Measurements from ENCODE around the gene NAT14.
"Not testable (repeated sequence)": the region's sequence is repeated elsewhere in the genome, so short reads cannot be mapped to it uniquely, and the experiment has no call there.

Gene NAT14

DNA sequence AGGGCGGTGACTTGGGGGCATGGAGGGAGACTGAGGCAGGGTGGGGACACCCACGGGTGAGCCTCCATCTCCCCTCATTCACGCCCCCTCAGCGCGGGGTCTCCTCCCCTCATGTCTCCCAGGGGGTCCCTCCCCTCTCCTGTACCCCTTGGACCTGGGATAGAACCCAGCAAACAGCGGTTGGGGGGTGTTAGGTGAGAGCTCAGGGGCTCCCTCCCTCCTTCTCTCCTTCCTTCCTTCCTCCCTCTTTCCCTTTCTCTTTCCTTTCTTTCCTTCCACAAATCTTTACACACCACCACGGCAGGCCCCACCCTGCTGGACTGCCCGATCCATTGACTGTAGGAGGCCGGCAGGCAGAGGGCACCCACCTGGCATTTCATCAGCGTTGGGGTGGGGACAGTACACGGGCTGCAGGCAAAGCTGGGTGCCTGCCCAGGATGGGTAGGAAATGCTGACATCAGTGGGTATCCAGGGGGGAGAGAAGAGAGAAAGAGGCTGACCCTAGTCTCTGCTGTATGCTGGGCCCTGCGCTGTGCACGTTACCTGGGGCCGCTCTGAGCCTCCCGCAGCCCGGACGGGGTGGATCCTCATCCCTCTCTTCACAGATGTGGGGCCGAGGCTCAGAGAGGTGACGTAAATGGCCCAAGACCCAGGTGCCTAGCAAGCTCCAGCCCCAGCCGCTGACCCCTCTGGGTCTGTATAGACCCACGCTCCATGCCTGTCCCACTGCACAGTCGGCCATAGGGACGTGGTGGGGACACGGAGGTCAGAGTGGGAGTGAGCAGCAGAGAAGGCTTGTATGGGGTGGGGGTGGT lies 6.8 kb downstream of the NAT14 start:
- no peak for TF ChIP-seq POLR2AphosphoS5 (IDR thresholded peaks at IDR 0.05; ENCODE audit: low read depth, low read length)
- TF ChIP-seq TAF1 (IDR thresholded peaks at IDR 0.05; ENCODE audit: borderline replicate concordance, low read depth, low read length): no peak
- TF ChIP-seq POLR2A (IDR thresholded peaks at IDR 0.05; ENCODE audit: low read depth, low read length): no peak
- no peak for FAIRE-seq
- DNase-seq (ENCODE audit: insufficient read length): no peak

DNA sequence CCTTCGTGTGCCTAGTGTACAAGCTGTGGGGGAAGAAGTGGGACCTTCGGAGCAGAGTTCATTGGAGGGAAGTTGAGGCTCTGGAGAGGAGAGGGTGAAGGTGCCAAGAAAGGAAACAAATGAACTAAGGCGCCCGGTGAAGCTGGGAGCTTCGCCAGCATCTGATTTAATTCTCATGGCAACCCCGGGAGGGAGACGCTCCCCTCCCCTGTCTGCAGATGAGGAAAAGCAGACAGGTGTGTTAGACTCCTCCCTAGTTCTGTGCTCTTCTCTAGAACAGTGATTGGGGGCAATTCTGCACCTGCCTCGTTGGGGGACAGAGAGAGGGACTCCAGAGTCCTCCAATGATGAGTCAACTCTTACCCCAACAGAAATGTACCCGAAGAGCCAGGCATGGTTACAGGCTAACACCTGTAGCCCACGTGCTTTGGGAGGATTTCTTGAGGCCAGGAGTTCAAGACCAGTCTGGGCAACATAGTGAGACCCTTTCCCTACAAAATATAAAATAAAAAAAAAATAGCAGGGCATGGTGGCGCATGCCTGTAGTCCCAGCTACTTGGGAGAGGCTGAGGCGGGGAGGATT lies 7.5 kb downstream of the NAT14 start:
- no peak for TF ChIP-seq POLR2AphosphoS5 (IDR thresholded peaks at IDR 0.05; ENCODE audit: low read depth, low read length)
- no peak for TF ChIP-seq TAF1 (IDR thresholded peaks at IDR 0.05; ENCODE audit: borderline replicate concordance, low read depth, low read length)
- no peak for TF ChIP-seq POLR2A (IDR thresholded peaks at IDR 0.05; ENCODE audit: low read depth, low read length)

DNA sequence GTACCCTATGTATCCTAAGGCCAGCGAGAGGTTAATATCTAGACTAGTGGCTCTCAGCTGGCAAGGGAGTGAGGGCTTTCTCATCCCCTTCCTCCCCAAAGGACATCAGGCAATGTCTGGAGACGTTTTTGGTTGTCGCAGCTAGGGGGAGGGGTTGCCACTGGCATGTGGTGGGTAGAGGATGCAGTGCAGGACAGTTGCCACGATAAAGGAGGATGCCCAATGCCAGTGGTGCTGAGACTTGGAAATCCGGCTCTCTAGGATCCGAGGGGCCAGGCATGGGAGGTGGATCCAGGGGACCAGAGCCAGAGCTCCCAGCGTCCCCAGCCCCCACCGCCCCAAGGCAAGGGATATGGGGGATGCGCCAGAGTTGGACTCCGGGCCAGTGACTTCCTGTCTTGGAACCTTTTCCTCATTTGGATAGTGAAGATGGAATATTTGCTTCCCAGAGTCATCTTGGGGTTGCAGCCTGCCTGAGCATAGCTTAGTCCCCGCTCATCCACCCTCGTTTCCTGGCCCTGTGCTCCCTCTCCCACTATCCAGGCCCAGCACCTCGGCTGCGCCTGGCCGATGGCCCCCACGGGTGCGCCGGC lies 8.2 kb downstream of the NAT14 start:
- DNase-seq (ENCODE audit: insufficient read length) (no peak), FAIRE-seq (no peak)

More for the DNA sequence above, 7.5 kb downstream of the NAT14 start:
- FAIRE-seq: no peak
- DNase-seq (ENCODE audit: insufficient read length): no peak

DNA sequence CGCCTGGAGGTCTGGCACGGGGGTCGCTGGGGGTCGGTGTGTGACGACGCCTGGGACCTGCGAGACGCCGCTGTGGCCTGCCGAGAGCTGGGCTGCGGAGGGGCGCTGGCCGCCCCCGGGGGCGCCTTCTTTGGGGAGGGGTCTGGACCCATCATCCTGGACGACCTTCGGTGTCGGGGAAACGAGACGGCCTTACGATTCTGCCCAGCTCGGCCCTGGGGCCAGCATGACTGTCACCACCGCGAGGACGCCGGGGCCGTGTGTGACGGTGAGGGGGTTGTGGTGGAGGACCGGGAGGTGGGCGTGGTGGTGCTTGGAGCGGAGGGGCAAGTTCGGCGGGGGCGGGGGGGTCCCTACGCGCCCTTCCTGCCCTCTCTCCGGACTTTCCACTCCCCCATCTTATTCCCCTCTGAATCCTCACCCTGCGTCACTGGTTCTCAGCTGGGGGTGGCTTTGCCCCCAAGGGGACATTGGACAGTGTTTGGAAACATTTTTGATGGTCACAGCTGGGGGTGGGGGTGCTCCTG lies 8.7 kb downstream of the NAT14 start:
- FAIRE-seq: no peak
- no peak for DNase-seq (ENCODE audit: insufficient read length)
- no peak for TF ChIP-seq POLR2AphosphoS5 (IDR thresholded peaks at IDR 0.05; ENCODE audit: low read depth, low read length)
- no peak for TF ChIP-seq POLR2A (IDR thresholded peaks at IDR 0.05; ENCODE audit: low read depth, low read length)
- no peak for TF ChIP-seq TAF1 (IDR thresholded peaks at IDR 0.05; ENCODE audit: borderline replicate concordance, low read depth, low read length)

More for the DNA sequence above, 8.2 kb downstream of the NAT14 start:
- TF ChIP-seq POLR2AphosphoS5 (IDR thresholded peaks at IDR 0.05; ENCODE audit: low read depth, low read length) (no peak), TAF1 (IDR thresholded peaks at IDR 0.05; ENCODE audit: borderline replicate concordance, low read depth, low read length) (no peak), POLR2A (IDR thresholded peaks at IDR 0.05; ENCODE audit: low read depth, low read length) (no peak)

DNA sequence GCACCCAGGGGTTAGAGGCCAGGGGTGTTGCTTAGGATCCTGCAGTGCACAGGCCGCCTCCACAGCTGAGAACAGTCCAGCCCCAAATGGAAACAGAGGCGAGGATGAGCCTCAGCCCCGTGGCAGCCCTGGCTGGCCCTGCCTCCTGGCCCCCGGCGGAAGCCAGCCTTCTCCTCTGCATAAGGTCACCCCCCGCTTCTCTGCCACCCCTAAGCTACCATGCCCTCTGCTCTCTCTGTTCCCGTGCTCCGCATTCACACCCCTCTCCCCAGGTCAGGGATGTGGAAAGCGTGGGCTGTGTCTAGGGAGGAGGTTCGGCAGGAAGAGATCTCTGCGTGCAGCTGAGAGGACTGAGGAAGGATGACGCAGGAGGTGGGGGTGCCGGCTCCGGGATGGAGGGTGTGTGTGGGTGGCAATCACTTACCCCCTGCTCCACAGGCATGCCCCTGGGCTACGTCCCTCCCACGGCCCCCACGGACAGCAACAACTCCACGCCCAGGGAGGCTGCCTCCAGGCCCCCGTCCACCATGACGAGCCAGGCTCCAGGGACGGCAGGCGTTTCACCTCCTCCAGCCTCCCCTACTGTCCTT lies 9.3 kb downstream of the NAT14 start:
- no peak for TF ChIP-seq TAF1 (IDR thresholded peaks at IDR 0.05; ENCODE audit: borderline replicate concordance, low read depth, low read length)
- TF ChIP-seq POLR2A (IDR thresholded peaks at IDR 0.05; ENCODE audit: low read depth, low read length): no peak
- no peak for TF ChIP-seq POLR2AphosphoS5 (IDR thresholded peaks at IDR 0.05; ENCODE audit: low read depth, low read length)
- DNase-seq (ENCODE audit: insufficient read length) (no peak), FAIRE-seq (no peak)

DNA sequence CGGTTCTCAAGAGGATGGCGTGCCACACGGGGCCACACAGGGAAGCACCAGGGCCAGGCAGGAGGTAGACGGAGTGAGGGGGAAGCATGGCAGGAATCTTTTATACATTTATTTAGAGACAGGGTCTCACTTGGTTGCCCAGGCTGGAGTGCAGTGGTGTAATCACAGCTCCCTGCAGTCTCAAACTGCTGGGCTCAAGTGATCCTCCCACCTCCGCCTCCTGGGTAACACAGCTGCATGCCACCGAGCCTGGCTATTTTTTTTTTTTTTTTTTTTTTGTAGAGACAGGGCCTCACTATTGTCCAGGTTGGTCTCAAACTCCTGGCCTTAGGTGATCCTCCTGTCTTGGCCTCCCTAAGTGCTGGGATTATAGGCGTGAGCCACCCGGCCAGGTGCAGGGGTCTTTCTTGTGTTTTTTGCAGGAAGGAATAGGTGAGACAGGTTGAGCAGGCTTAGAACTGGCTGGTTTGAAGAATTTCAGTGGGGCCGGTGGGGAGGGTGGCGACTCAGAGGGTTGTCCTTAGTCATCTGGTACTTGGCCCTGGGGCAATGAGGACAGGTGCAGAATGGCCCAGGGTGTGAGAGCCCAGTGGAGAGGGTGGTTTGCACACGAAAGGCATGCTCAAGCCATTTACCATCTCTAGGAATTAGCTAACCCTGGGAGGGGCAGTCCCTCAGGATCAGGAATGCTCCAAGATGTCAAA lies 10.8 kb downstream of the NAT14 start:
- TF ChIP-seq POLR2A (IDR thresholded peaks at IDR 0.05; ENCODE audit: low read depth, low read length) (no peak), TAF1 (IDR thresholded peaks at IDR 0.05; ENCODE audit: borderline replicate concordance, low read depth, low read length) (no peak)
- DNase-seq (ENCODE audit: insufficient read length) (no peak), FAIRE-seq (no peak)

DNA sequence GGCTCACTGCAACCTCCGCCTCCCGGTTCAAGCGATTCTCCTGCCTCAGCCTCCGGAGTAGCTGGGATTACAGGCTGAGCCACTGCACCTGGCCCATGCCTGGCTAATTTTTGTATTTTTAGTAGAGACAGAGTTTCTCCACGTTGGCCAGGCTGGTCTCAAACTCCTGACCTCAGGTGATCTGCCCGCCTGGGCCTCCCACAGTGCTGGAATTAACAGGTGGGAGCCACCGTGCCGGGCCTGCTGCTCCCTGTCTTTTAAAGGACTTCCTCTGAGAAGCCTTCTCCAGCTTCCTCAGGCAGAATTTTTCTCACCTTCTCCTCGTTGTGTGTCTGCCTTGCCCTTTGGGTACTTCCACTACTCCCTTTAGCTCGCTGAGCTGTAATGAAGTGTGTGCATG lies 11.8 kb downstream of the NAT14 start:
- not testable (repeated sequence) for DNase-seq (ENCODE audit: insufficient read length); FAIRE-seq

DNA sequence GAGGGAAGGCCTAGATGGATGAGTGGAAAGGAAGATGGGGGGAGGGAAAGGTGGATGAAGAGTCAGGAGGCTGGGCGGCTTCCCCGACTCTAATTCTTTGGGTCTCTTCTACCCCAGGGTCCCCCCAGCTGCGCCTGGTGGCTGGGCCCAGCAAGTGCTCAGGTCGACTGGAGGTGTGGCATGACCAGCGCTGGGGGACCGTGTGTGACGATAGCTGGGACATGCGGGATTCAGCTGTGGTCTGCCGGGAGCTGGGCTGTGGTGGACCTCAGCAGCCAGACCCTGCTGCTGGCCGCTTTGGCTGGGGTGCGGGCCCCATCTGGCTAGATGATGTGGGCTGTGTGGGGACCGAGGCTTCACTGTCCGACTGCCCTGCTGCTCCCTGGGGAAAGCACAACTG lies 12.8 kb downstream of the NAT14 start:
- FAIRE-seq (no peak), DNase-seq (ENCODE audit: insufficient read length) (no peak)
- TF ChIP-seq POLR2AphosphoS5 (IDR thresholded peaks at IDR 0.05; ENCODE audit: low read depth, low read length): no peak
- TF ChIP-seq POLR2A (IDR thresholded peaks at IDR 0.05; ENCODE audit: low read depth, low read length): no peak
- TF ChIP-seq TAF1 (IDR thresholded peaks at IDR 0.05; ENCODE audit: borderline replicate concordance, low read depth, low read length): no peak

DNA sequence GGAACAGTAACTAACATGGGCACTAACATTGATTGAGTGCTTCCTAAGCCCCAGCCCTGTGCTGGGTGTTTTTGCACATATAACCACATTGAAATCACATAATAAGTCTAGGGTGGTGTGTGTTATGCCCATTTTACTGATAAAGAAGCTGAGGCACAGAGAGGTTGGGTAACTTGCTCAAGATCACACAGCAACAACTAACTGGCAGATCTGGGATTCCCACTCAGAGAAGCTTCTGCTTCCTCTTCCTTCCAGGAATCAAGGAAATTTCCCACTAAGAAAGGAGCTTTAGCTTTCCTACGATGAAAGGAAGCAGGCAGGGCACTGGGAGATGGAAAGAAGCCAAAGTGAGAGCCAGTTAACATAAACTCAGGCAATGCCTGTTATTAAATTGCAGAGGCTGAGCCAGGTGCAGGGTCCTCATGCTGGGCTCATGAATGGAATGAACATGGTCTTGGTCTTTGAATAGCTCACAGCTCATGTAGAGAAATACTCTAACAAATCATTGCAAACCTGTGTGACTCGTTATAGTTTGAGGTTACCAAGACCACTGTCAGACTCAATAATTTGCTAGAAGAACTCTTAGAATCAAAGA lies 13.4 kb downstream of the NAT14 start:
- no peak for FAIRE-seq
- TF ChIP-seq TAF1 (IDR thresholded peaks at IDR 0.05; ENCODE audit: borderline replicate concordance, low read depth, low read length) (no peak), POLR2A (IDR thresholded peaks at IDR 0.05; ENCODE audit: low read depth, low read length) (no peak), POLR2AphosphoS5 (IDR thresholded peaks at IDR 0.05; ENCODE audit: low read depth, low read length) (no peak)
- DNase-seq (ENCODE audit: insufficient read length): no peak

DNA sequence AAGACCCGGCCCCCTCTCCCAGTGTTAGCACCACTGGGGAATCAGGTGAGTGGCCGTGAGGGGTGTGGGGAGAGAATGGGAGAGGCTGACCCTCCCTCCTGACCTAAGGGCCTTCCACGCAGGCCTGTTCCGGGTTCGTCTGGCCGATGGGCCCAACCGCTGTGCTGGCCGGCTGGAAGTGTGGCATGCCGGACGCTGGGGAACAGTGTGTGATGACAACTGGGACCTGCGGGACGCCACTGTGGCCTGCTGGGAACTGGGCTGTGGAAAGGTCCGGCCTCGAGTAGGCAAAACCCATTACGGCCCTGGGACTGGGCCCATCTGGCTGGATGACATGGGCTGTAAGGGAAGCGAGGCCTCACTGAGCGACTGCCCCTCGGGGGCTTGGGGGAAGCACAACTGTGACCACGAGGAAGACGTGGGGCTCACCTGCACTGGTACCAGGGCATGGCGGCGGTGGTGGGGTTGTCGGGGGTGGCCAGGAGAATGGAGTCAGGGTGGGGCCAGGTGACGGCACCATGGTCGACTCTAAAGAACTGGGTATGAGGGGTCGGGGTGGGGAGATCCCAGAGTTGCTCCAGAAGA lies 15.5 kb downstream of the NAT14 start:
- TF ChIP-seq POLR2AphosphoS5 (IDR thresholded peaks at IDR 0.05; ENCODE audit: low read depth, low read length) (no peak), TAF1 (IDR thresholded peaks at IDR 0.05; ENCODE audit: borderline replicate concordance, low read depth, low read length) (no peak), POLR2A (IDR thresholded peaks at IDR 0.05; ENCODE audit: low read depth, low read length) (no peak)
- DNase-seq (ENCODE audit: insufficient read length) (no peak), FAIRE-seq (no peak)

All from GM12892 (cell line).